Posterior cingulate gyrus (tissue), 11 donors: ENCODE results near the gene UNC5A.
A peak's percentile ranks its signal among the peaks of the same experiment; 100 is the strongest.
"Not testable (repeated sequence)": the region's sequence is repeated elsewhere in the genome, so short reads cannot be mapped to it uniquely, and the experiment has no call there.

Experiments
- DNase-seq, 10 donors: peaks; one replicate each; pipeline versions ENCODE4 v3.0.0 to v3.0.0-alpha.2; 2020 to 2021; ENCODE audit warnings: mixed read lengths in 3 of 10
- intact Hi-C: fragments of 100-400 bp; cut with DNase I; formaldehyde crosslinking; loops from one replicate; pipeline ENCODE4 v1.15.1; 2023

Gene UNC5A

GRCh38 chr5:176872586-176872985, 62.2 kb downstream of the UNC5A start:
- DNase-seq: peak in 1 of 10 donors; percentile 20
- intact Hi-C loops: not testable (repeated sequence)

GRCh38 chr5:176873011-176873410, 62.7 kb downstream of the UNC5A start:
- peak in 1 of 10 donors; percentile 30 for DNase-seq
- intact Hi-C loops: not testable (repeated sequence)

GRCh38 chr5:176873541-176874172, 63.3 kb downstream of the UNC5A start:
- intact Hi-C loops: no loop called here
- DNase-seq: peak in 1 of 10 donors; percentile 81

DNA sequence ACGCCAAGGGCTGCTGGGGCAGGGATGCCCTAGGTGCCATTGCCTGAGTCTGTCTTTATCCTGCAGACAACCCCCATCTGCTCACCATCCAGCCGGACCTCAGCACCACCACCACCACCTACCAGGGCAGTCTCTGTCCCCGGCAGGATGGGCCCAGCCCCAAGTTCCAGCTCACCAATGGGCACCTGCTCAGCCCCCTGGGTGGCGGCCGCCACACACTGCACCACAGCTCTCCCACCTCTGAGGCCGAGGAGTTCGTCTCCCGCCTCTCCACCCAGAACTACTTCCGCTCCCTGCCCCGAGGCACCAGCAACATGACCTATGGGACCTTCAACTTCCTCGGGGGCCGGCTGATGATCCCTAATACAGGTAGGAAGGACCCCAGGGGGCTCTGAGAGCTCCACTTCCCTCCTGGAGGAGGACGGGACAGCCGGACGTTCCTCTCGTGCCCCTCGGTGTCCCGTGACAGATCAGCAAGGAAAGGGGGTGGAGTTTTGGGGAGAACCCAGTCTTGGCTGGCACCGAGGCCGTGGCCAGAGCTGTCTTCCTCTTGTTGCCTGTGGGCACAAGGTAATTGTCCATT, 63.9 kb downstream of the UNC5A start:
- intact Hi-C loops: no loop called here
- peak in 1 of 10 donors; percentile 76 for DNase-seq

GRCh38 chr5:176875014-176875550, 64.7 kb downstream of the UNC5A start:
- intact Hi-C loops: no loop called here
- DNase-seq: peak in 2 of 10 donors; percentile 86 to 88

DNA sequence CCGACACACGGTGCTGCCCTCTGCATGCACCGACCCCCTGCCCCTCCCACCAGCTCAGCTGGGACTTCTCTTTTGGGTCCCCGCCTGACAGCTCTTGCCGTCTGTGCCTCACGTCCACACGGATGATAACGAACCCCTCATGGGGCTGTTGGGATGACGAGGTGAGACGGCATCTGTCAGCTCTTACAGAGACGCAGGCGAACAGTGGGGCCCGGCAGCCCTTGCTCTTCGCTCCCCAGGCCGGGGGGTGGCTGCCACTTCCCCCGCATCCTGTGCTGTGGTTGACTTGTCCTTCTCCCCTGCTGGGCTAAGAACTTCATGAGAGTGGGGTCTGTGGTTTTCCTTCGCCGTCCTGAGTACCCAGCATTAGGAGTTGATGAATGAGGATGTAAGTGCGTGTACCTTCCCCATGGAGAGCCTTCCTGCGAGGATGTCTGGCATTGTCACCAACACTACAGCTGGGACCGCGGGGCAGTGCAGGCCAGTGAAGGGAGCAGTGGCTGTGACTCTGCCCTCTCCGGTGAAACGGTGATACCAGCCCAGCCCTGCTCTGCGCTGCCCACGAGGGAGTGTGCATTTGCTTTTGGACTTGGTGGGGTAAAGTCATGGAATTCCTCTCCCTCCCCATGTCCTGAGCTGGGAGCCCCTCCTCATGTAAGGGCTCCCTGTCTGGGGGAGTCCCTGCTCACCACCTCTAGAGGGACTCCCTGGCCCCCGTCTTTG, 65.6 kb downstream of the UNC5A start:
- peak in 3 of 10 donors; percentile 59 to 83 (median 76) for DNase-seq
- intact Hi-C loops: no loop called here

DNA sequence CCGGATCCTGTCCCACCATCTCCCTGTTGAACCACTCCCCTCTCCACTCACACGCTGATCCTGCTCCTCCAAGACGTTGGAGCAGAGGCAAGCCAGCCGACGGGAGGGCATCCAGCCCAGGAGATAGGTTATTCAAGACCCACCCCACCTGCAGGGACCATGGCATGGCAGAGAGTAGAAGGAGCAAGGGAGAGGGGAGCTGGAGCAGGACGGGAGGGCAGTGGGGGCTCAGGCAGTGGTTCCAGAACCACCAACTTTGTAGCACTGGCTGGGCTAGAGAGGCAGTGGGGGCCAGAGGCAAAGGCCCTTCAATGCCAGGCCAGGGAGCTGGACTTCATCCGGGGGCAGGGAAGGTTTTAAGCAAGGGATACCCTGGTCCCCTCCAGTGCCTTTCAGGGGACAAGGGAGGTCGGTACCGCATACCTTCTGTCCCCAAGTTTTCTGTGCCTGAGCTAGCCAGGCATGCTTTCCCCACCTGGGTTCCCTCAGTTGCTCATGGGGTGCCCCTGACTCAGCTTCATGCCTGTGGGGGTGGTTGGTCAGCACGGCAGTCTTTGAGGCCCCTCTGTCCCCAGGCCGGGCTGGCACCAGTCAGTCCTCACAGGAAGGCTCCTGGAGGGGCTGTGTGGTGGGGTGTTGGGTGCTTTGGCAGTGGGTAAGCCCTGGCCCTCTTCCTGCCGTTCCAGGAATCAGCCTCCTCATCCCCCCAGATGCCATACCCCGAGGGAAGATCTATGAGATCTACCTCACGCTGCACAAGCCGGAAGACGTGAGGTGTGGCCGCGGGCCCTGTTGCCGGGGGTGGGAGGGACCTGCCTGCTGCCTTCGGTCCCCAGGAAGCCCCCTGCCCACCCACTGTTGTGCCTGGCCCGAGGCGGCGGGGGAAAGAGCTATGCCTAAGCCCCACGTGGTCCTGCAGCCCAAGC, 66.4 kb downstream of the UNC5A start:
- intact Hi-C loops: no loop called here

GRCh38 chr5:176877793-176878331, 67.5 kb downstream of the UNC5A start:
- intact Hi-C loops: no loop called here
- DNase-seq: peak in 3 of 10 donors; percentile 66 to 81 (median 81)

More for the DNA sequence above, 66.4 kb downstream of the UNC5A start:
- DNase-seq: peak in 2 of 10 donors; percentile 67 to 71

GRCh38 chr5:176878463-176878862, 68.1 kb downstream of the UNC5A start:
- DNase-seq: peak in 3 of 10 donors; percentile 9 to 79 (median 60)
- intact Hi-C loops: no loop called here

DNA sequence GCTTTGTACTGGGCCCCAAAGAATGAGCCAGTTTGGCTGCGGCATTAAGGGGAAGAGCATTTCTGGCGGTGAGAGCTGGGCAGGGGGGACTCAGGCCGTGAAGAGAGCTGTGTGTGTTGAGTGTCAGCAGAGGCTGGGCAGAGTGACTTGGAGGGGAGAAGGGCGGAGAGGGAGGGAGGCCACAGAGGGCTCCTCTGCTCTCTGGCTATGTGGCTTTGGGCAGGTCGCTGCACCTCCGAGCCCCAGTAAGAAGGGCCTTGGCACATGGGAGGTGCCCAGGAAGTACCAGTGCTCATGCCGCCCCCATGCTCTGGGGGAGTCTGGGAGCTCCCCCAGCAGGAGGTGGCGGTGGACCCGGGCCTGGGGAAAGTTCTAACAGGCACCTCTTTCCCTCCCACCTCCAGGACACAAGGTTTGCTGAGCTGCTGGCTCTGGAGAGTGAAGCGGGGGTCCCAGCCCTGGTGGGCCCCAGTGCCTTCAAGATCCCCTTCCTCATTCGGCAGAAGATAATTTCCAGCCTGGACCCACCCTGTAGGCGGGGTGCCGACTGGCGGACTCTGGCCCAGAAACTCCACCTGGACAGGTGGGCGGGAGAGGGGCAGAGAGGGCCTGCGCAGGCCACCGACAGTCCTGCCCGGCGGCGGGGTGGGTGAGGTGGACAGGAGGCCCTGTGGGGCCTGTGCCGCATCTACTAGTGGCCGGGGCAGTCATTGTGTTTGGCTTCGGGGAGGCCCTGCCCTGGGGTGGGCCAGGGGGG, 68.7 kb downstream of the UNC5A start:
- intact Hi-C loops: no loop called here
- peak in 4 of 10 donors; percentile 1 to 45 (median 28) for DNase-seq

- DNase-seq: peak in 5 of 10 donors; percentile 8 to 82 (median 54)
Observed at GRCh38 chr5:176879663-176880361, 69.5 kb downstream of the UNC5A start.

GRCh38 chr5:176880366-176881020, 70.1 kb downstream of the UNC5A start:
- intact Hi-C loops: no loop called here
- peak in 4 of 10 donors; percentile 7 to 83 (median 50) for DNase-seq

More at GRCh38 chr5:176879663-176880361, 69.5 kb downstream of the UNC5A start:
- intact Hi-C loops: no loop called here

GRCh38 chr5:176881021-176881749, 70.8 kb downstream of the UNC5A start:
- peak in 3 of 10 donors; percentile 8 to 88 (median 81) for DNase-seq
- intact Hi-C loops: no loop called here

- DNase-seq: peak in 5 of 10 donors; percentile 6 to 85 (median 69)
- intact Hi-C loops: no loop called here
Observed at GRCh38 chr5:176881816-176882566, 71.6 kb downstream of the UNC5A start.

DNA sequence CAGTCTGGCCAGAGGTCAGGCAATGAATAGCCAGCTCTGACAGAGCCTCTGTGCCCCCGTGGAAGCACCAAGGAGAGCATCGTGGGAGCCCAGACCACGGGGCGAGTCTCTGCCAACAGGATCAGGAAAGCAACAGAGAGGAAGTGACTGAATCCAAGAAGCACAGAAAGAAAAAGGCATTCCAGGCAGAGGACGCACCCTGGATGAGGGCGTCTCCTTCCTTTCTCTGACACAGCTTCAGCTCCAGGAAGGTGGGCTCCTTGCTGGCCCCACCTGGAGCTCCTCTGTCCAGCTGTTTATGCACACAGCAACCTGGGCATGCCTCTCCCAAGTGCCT, 72.2 kb downstream of the UNC5A start:
- intact Hi-C loops: no loop called here
- peak in 3 of 10 donors; percentile 33 to 55 (median 45) for DNase-seq
